Lung (tissue), 12 donors: Measurements from ENCODE around the gene RHOJ. TPM values are rescaled to one million over a fixed set of nuclear protein-coding genes. Genes with fewer than 3 reads are reported as not detected.
A peak's percentile ranks its signal among the peaks of the same experiment; 100 is the strongest.

Source experiments
- ATAC-seq: fragments of 200-7000 bp; cut with Tn5 transposase; one replicate; pipeline ENCODE4 v1.9.1; 2020; ENCODE audit warnings: moderate number of reproducible peaks; ENCODE audit not compliant: insufficient read depth, low FRiP score
- DNase-seq, 3 donors: peaks; one replicate each; pipeline ENCODE4 v3.0.0-alpha.2; 2013 to 2017
- H3K27ac ChIP-seq, 2 donors: one replicate each; pipeline ENCODE4 v1.5.1; 2013; ENCODE audit warnings: mild to moderate bottlenecking in 2 of 2, moderate library complexity in 2 of 2, control low read depth in 1 of 2, inconsistent platforms in 1 of 2, low read depth in 1 of 2, low read length in 1 of 2
- H3K27me3 ChIP-seq, 3 donors: one replicate each; pipeline ENCODE4 v1.5.1; 2013; ENCODE audit warnings: low read length in 2 of 3; ENCODE audit not compliant: control insufficient read depth in 3 of 3, insufficient read depth in 3 of 3
- H3K36me3 ChIP-seq, 4 donors: one replicate each; pipeline ENCODE4 v1.5.1; 2013; ENCODE audit warnings: low read length in 4 of 4, mild to moderate bottlenecking in 1 of 4, moderate library complexity in 1 of 4; ENCODE audit not compliant: control insufficient read depth in 4 of 4, insufficient read depth in 4 of 4
- H3K4me1 ChIP-seq, 5 donors: one replicate each; pipeline ENCODE4 v1.5.1; 2013; ENCODE audit warnings: low read length in 5 of 5, mild to moderate bottlenecking in 2 of 5, moderate library complexity in 1 of 5; ENCODE audit not compliant: control insufficient read depth in 5 of 5, insufficient read depth in 5 of 5
- H3K4me3 ChIP-seq: one replicate; pipeline ENCODE4 v1.5.1; 2013; ENCODE audit warnings: mild to moderate bottlenecking, control low read depth, moderate library complexity
- H3K9ac ChIP-seq, 2 donors: one replicate each; pipeline ENCODE4 v1.5.1; 2013; ENCODE audit warnings: low read length in 2 of 2, control low read depth in 1 of 2; ENCODE audit not compliant: insufficient read depth in 1 of 2
- H3K9me3 ChIP-seq, 4 donors: one replicate each; pipeline ENCODE4 v1.5.1; 2013; ENCODE audit warnings: low read length in 3 of 4, mild to moderate bottlenecking in 1 of 4, moderate library complexity in 1 of 4; ENCODE audit not compliant: control insufficient read depth in 4 of 4, insufficient read depth in 3 of 4
- WGBS, 2 donors: extraction: QIAGEN DNeasy Blood & Tissue Kit; methylation state at CpG; one replicate each; pipeline ENCODE4 v1.1.7; 2013; 5-methylcytosine and 5-hydroxymethylcytosine counted together
- polyA plus RNA-seq, 2 donors: library from polyadenylated mRNA; stranded (reverse); fragments of 200-250 nt; gene quantifications; one replicate each; pipeline ENCODE4 v1.2.1, GENCODE V29; 2013
- total RNA-seq, 2 donors: library from RNA; depleted of rRNA in 1 of 2; stranded (reverse); fragments of >200 nt in 1 of 2; gene quantifications; one replicate each; pipeline ENCODE4 v1.2.1, GENCODE V29; 2014 to 2021
- TF ChIP-seq, protein P1 (sequence below): IDR thresholded peaks from 2 replicates; pipeline ENCODE4 v1.5.1; 2012; ENCODE audit warnings: mild to moderate bottlenecking; ENCODE audit errors: control extremely low read depth, extremely low read depth
- donor health status: control.
- donor health status: control.
- donor health status: Bipolar disorder and iron deficiency.
- donor health status: healthy.
- donor health status: DM: yes; HTN: yes; CAD: no.

RHOJ gene
- total and polyA plus RNA-seq, 4 donors, result 10.2 to 25.7 (median 17.8) TPM

- Histone ChIP-seq H3K27ac (no peak overlapping the region), H3K27me3 (no peaks in the 10 kb centered on the region), H3K9me3 (peaks cover 0 to 2% (median 0%) of the 10 kb centered on the region in 4 donors), H3K4me3 (no peak overlapping the region), H3K9ac (no peak overlapping the region), H3K36me3 (peaks cover 3 to 12% (median 10%) of the 10 kb centered on the region in 4 donors), H3K4me1 (peaks cover 0 to 2% (median 0%) of the 10 kb centered on the region in 5 donors)
- TF ChIP-seq, protein P1, sequence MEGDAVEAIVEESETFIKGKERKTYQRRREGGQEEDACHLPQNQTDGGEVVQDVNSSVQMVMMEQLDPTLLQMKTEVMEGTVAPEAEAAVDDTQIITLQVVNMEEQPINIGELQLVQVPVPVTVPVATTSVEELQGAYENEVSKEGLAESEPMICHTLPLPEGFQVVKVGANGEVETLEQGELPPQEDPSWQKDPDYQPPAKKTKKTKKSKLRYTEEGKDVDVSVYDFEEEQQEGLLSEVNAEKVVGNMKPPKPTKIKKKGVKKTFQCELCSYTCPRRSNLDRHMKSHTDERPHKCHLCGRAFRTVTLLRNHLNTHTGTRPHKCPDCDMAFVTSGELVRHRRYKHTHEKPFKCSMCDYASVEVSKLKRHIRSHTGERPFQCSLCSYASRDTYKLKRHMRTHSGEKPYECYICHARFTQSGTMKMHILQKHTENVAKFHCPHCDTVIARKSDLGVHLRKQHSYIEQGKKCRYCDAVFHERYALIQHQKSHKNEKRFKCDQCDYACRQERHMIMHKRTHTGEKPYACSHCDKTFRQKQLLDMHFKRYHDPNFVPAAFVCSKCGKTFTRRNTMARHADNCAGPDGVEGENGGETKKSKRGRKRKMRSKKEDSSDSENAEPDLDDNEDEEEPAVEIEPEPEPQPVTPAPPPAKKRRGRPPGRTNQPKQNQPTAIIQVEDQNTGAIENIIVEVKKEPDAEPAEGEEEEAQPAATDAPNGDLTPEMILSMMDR, result no peak
- WGBS, 2 donors, result 84 to 94% methylated on average over 2 of the region's 2 CpGs
- no peak for DNase-seq
- no peak for ATAC-seq
These were observed 88.6 kb downstream of the RHOJ start for GRCh38 chr14:63292805-63293204.

- DNase-seq (peak in 1 of 3 donors; percentile 41), ATAC-seq (no peak)
- TF ChIP-seq, protein P1, result no peak
- Histone ChIP-seq H3K36me3 (peaks cover 3 to 7% (median 4%) of the 10 kb centered on the region in 4 donors), H3K4me1 (peaks cover 0 to 4% (median 0%) of the 10 kb centered on the region in 5 donors), H3K4me3 (no peak overlapping the region), H3K27ac (peak overlapping the region; percentile 56 to 62), H3K27me3 (no peaks in the 10 kb centered on the region), H3K9ac (no peak overlapping the region), H3K9me3 (peaks cover 0 to 2% (median 0%) of the 10 kb centered on the region in 4 donors)
- WGBS, 2 donors, result 56 to 57% methylated on average over 8 of the region's 8 CpGs
These were observed 91.0 kb downstream of the RHOJ start for GRCh38 chr14:63295231-63295685.

DNA sequence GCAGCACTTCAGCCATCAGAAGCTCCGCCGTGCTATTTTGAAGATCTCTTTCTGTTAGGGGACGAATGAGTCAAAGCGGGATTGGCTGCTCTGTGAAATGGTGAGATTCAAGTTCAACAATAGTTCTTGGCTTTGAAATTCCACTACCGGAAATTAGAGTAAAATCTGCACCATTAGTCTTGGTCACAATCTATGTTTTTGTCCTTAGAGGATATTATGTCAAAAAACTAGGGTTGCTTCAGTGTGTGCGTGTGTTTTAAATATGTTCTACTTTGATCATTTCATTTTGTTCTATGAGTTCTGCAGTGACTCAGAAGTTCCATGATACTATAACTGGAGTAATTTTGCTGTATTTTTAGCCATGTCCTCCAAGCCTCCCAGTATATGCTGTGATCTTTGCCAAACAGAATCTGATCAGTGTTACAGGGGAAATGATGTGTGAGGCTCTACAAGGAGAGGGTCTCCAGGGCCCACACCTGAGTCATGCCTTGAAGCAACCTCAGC is 91.9 kb downstream of the RHOJ start:
- 66 to 84% methylated on average over 6 of the region's 6 CpGs for WGBS, 2 donors
- ATAC-seq, result no peak
- no peak overlapping the region for H3K4me3 ChIP-seq

More for the DNA sequence above, 91.9 kb downstream of the RHOJ start:
- Histone ChIP-seq H3K9ac (no peak overlapping the region), H3K27me3 (no peaks in the 10 kb centered on the region), H3K9me3 (peaks cover 0 to 2% (median 0%) of the 10 kb centered on the region in 4 donors), H3K36me3 (peaks cover 0 to 7% (median 3%) of the 10 kb centered on the region in 4 donors), H3K4me1 (peaks cover 0 to 4% (median 0%) of the 10 kb centered on the region in 5 donors), H3K27ac (peak overlapping the region; percentile 40 to 61)
- no peak for DNase-seq
- TF ChIP-seq, protein P1, result no peak
